Neural cell (in vitro differentiated cells): ENCODE measurements around the gene GGA2. TPM values are rescaled to one million over a fixed set of nuclear protein-coding genes. Genes with fewer than 3 reads are reported as not detected.

Source experiments
- H2AFZ ChIP-seq: fragments of 200-600, 300-800 bp; sonication (generic), shearing (Covaris generic); 2 replicates; pipeline ENCODE4 v1.6.0; 2014; ENCODE audit warnings: low read depth, mild to moderate bottlenecking, antibody characterized with exemption, low read length, moderate library complexity
- H3F3A ChIP-seq: fragments of 200-600 bp; shearing (Covaris generic); 2 replicates; pipeline ENCODE4 v1.6.1; 2016; ENCODE audit warnings: mild to moderate bottlenecking, moderate library complexity, mixed read lengths, antibody characterized with exemption, low read length; ENCODE audit not compliant: insufficient read depth, poor library complexity, severe bottlenecking
- H3K27ac ChIP-seq: fragments of 200-600, 300-800 bp; sonication (generic), shearing (Covaris generic); 2 replicates; pipeline ENCODE4 v1.5.1; 2014; ENCODE audit warnings: mild to moderate bottlenecking, low read length, moderate library complexity
- H3K27me3 ChIP-seq: fragments of 300-800, 200-600 bp; sonication (generic), shearing (Covaris generic); 2 replicates; pipeline ENCODE4 v1.6.0; 2014; ENCODE audit warnings: mild to moderate bottlenecking, low read depth, low read length, moderate library complexity; ENCODE audit not compliant: insufficient read depth
- H3K36me3 ChIP-seq: fragments of 300-800, 200-600 bp; sonication (generic), shearing (Covaris generic); 2 replicates; pipeline ENCODE4 v1.5.1; 2014; ENCODE audit warnings: mild to moderate bottlenecking, antibody characterized with exemption, low read length, moderate library complexity; ENCODE audit not compliant: insufficient read depth
- H3K4me2 ChIP-seq: fragments of 300-800, 200-600 bp; sonication (generic), shearing (Covaris generic); 2 replicates; pipeline ENCODE4 v1.6.0; 2014; ENCODE audit warnings: mild to moderate bottlenecking, low read length
- H3K4me3 ChIP-seq: fragments of 300-800, 200-600 bp; sonication (generic), shearing (Covaris generic); 2 replicates; pipeline ENCODE4 v1.5.1; 2014; ENCODE audit warnings: mild to moderate bottlenecking, low read length, moderate library complexity
- H3K79me2 ChIP-seq: fragments of 200-600 bp; shearing (Covaris generic); replicated peaks from 2 replicates; pipeline ENCODE4 v1.6.0; 2014; ENCODE audit warnings: mild to moderate bottlenecking, low read length, moderate library complexity; ENCODE audit not compliant: insufficient read depth
- H3K9ac ChIP-seq: fragments of 300-800, 200-600 bp; sonication (generic), shearing (Covaris generic); 2 replicates; pipeline ENCODE4 v1.6.1; 2016; ENCODE audit warnings: mild to moderate bottlenecking, low read length, mixed read lengths
- H3K9me2 ChIP-seq: fragments of 200-600 bp; shearing (Covaris generic); 2 replicates; pipeline ENCODE4 v1.6.1; 2016; ENCODE audit warnings: mild to moderate bottlenecking, low read length, mixed read lengths; ENCODE audit not compliant: insufficient read depth
- H3K9me3 ChIP-seq: fragments of 200-600, 300-800 bp; sonication (generic), shearing (Covaris generic); 2 replicates; pipeline ENCODE4 v1.6.1; 2016; ENCODE audit warnings: mild to moderate bottlenecking, mixed run types, low read length, moderate library complexity, mixed read lengths
- H4K20me1 ChIP-seq: fragments of 200-600 bp; shearing (Covaris generic); 2 replicates; pipeline ENCODE4 v1.6.1; 2016; ENCODE audit warnings: mild to moderate bottlenecking, mixed run types; ENCODE audit not compliant: insufficient read depth
- EP300 ChIP-seq: fragments of 450-650 bp; conservative IDR thresholded peaks from 2 replicates; pipeline ENCODE4 v1.6.1; 2014; ENCODE audit warnings: antibody characterized with exemption, mild to moderate bottlenecking, moderate library complexity; ENCODE audit not compliant: poor library complexity, severe bottlenecking
- EZH2 ChIP-seq: fragments of 200-600, 300-800 bp; shearing (Covaris generic), sonication (generic); IDR thresholded peaks from 2 replicates; pipeline ENCODE4 v1.6.1; 2014; ENCODE audit warnings: antibody characterized with exemption, low read length, borderline replicate concordance, mild to moderate bottlenecking; ENCODE audit not compliant: insufficient read depth, poor library complexity, severe bottlenecking
- MXI1 ChIP-seq: fragments of 450-650 bp; conservative IDR thresholded peaks from 2 replicates; pipeline ENCODE4 v1.6.1; 2014; ENCODE audit warnings: antibody characterized with exemption, mild to moderate bottlenecking; ENCODE audit not compliant: poor library complexity, severe bottlenecking
- POLR2AphosphoS5 ChIP-seq: IDR thresholded peaks from 2 replicates; pipeline ENCODE4 v1.6.1; 2012
- RAD21 ChIP-seq: fragments of 450-650 bp; conservative IDR thresholded peaks from 2 replicates; pipeline ENCODE4 v1.6.1; 2014; ENCODE audit warnings: antibody characterized with exemption, mild to moderate bottlenecking, moderate library complexity
- SMC3 ChIP-seq: fragments of 450-650 bp; conservative IDR thresholded peaks from 2 replicates; pipeline ENCODE4 v1.6.1; 2014; ENCODE audit warnings: antibody characterized with exemption, mild to moderate bottlenecking, moderate library complexity; ENCODE audit not compliant: poor library complexity
- TAF1 ChIP-seq: IDR thresholded peaks from 2 replicates; pipeline ENCODE4 v1.6.1; 2012; ENCODE audit warnings: low read depth
- polyA plus RNA-seq: library from polyadenylated mRNA; depleted of rRNA; stranded (reverse); fragments of >200 nt; gene quantifications from 2 replicates; pipeline ENCODE4 v1.2.3, GENCODE V29; 2014
- TF ChIP-seq, protein P1 (sequence below): IDR thresholded peaks from 2 replicates; pipeline ENCODE4 v1.6.1; 2012; ENCODE audit warnings: borderline replicate concordance
- TF ChIP-seq, protein P2 (sequence below): fragments of 450-650 bp; IDR thresholded peaks from 2 replicates; pipeline ENCODE4 v1.5.1; 2014; ENCODE audit warnings: antibody characterized with exemption, mild to moderate bottlenecking, moderate library complexity; ENCODE audit not compliant: poor library complexity, severe bottlenecking

Gene GGA2
- polyA plus RNA-seq, 1 donor from 2014 or later: 36.8 TPM

DNA sequence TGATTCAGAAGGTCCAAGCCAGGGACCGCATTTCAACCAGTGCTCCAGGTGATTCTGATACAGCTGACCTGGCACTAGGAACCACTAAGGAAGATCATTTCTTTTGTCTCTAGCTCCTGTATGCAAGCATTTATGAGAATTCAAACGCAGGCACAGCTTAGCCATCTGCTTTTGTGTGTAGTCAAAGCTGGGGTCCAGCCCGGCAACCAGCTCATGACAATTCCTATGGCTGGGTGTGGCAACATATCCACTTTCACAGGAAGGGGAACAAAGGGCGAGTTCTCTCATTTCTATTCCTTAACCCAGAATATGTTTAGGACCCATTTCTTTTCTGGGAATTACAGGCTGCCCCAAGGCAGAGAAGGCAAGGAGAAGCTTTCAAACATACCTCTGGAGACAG is 30.0 kb downstream of the GGA2 start:
- TF ChIP-seq MXI1: no peak
- TF ChIP-seq SMC3: no peak
- TF ChIP-seq, protein P1, sequence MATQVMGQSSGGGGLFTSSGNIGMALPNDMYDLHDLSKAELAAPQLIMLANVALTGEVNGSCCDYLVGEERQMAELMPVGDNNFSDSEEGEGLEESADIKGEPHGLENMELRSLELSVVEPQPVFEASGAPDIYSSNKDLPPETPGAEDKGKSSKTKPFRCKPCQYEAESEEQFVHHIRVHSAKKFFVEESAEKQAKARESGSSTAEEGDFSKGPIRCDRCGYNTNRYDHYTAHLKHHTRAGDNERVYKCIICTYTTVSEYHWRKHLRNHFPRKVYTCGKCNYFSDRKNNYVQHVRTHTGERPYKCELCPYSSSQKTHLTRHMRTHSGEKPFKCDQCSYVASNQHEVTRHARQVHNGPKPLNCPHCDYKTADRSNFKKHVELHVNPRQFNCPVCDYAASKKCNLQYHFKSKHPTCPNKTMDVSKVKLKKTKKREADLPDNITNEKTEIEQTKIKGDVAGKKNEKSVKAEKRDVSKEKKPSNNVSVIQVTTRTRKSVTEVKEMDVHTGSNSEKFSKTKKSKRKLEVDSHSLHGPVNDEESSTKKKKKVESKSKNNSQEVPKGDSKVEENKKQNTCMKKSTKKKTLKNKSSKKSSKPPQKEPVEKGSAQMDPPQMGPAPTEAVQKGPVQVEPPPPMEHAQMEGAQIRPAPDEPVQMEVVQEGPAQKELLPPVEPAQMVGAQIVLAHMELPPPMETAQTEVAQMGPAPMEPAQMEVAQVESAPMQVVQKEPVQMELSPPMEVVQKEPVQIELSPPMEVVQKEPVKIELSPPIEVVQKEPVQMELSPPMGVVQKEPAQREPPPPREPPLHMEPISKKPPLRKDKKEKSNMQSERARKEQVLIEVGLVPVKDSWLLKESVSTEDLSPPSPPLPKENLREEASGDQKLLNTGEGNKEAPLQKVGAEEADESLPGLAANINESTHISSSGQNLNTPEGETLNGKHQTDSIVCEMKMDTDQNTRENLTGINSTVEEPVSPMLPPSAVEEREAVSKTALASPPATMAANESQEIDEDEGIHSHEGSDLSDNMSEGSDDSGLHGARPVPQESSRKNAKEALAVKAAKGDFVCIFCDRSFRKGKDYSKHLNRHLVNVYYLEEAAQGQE: no peak
- TF ChIP-seq EP300: no peak
- TF ChIP-seq RAD21: no peak
- H3K9me2 ChIP-seq: no peaks in the 10 kb centered on the region
- no peaks in the 10 kb centered on the region for H3K27me3 ChIP-seq
- H3K27ac ChIP-seq: no peak overlapping the region
- H3K4me3 ChIP-seq: no peak overlapping the region
- no peaks in the 10 kb centered on the region for H3K36me3 ChIP-seq
- H2AFZ ChIP-seq: no peak overlapping the region
- H3K79me2 ChIP-seq: no peaks in the 10 kb centered on the region
- H3K9me3 ChIP-seq: no peaks in the 10 kb centered on the region
- no peak overlapping the region for H3K4me2 ChIP-seq
- no peak overlapping the region for H3K9ac ChIP-seq
- no peaks in the 10 kb centered on the region for H3F3A ChIP-seq
- H4K20me1 ChIP-seq: no peaks in the 10 kb centered on the region

DNA sequence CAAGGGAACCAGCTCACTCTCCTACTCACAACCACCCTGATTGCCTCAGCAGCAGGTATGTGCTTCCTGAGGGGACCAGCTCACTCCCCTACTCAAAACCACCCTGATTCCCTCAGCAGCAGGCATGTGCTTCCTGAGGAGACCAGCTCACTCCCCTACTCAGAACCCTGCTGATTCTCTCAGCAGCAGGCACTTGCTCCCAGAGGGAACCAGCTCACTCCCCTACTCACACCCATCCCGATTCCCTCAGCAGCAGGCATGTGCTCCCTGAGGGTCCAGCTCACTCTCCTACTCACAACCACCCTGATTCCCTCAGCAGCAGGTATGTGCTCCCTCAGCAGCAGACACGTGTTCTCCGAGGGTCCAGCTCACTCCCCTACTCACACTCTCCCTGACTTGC is 31.2 kb downstream of the GGA2 start:
- H4K20me1 ChIP-seq: no peaks in the 10 kb centered on the region
- no peaks in the 10 kb centered on the region for H3K79me2 ChIP-seq
- no peak overlapping the region for H3K27ac ChIP-seq
- H3K9me3 ChIP-seq: no peaks in the 10 kb centered on the region
- no peak overlapping the region for H2AFZ ChIP-seq
- no peak overlapping the region for H3K9ac ChIP-seq
- no peak overlapping the region for H3K4me2 ChIP-seq
- H3K36me3 ChIP-seq: no peaks in the 10 kb centered on the region
- no peaks in the 10 kb centered on the region for H3F3A ChIP-seq
- H3K9me2 ChIP-seq: no peaks in the 10 kb centered on the region
- H3K4me3 ChIP-seq: no peak overlapping the region
- no peaks in the 10 kb centered on the region for H3K27me3 ChIP-seq
- TF ChIP-seq RAD21: no peak

GRCh38 chr16:23478566-23478965 is 31.7 kb downstream of the GGA2 start:
- no peak overlapping the region for H2AFZ ChIP-seq
- no peak overlapping the region for H3K4me2 ChIP-seq
- H3K9me3 ChIP-seq: no peaks in the 10 kb centered on the region
- H4K20me1 ChIP-seq: no peaks in the 10 kb centered on the region
- H3F3A ChIP-seq: no peaks in the 10 kb centered on the region
- H3K79me2 ChIP-seq: no peaks in the 10 kb centered on the region
- no peaks in the 10 kb centered on the region for H3K36me3 ChIP-seq
- no peak for TF ChIP-seq EP300
- TF ChIP-seq MXI1: no peak
- TF ChIP-seq, protein P2, sequence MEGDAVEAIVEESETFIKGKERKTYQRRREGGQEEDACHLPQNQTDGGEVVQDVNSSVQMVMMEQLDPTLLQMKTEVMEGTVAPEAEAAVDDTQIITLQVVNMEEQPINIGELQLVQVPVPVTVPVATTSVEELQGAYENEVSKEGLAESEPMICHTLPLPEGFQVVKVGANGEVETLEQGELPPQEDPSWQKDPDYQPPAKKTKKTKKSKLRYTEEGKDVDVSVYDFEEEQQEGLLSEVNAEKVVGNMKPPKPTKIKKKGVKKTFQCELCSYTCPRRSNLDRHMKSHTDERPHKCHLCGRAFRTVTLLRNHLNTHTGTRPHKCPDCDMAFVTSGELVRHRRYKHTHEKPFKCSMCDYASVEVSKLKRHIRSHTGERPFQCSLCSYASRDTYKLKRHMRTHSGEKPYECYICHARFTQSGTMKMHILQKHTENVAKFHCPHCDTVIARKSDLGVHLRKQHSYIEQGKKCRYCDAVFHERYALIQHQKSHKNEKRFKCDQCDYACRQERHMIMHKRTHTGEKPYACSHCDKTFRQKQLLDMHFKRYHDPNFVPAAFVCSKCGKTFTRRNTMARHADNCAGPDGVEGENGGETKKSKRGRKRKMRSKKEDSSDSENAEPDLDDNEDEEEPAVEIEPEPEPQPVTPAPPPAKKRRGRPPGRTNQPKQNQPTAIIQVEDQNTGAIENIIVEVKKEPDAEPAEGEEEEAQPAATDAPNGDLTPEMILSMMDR: no peak
- no peak for TF ChIP-seq POLR2AphosphoS5
- no peak for TF ChIP-seq TAF1
- TF ChIP-seq EZH2: no peak
- no peak for TF ChIP-seq RAD21
- TF ChIP-seq, protein P1: no peak
- TF ChIP-seq SMC3: no peak
- H3K9me2 ChIP-seq: no peaks in the 10 kb centered on the region
- no peak overlapping the region for H3K27ac ChIP-seq
- no peak overlapping the region for H3K9ac ChIP-seq
- no peak overlapping the region for H3K4me3 ChIP-seq
- H3K27me3 ChIP-seq: no peaks in the 10 kb centered on the region
